Mesendoderm (in vitro differentiated cells): Measurements from ENCODE around the gene GATB.

Experiments
- DNase-seq: peaks from one replicate; pipeline ENCODE4 v3.0.0; 2013
- H2AK5ac ChIP-seq: 2 replicates; pipeline ENCODE4 v1.6.1; 2013; ENCODE audit warnings: low read length, inconsistent platforms
- H2BK120ac ChIP-seq: 2 replicates; pipeline ENCODE4 v1.6.1; 2013; ENCODE audit warnings: low read depth, mild to moderate bottlenecking, low read length, moderate library complexity, mixed read lengths
- H2BK15ac ChIP-seq: replicated peaks from 2 replicates; pipeline ENCODE4 v1.6.1; 2013; ENCODE audit warnings: low read depth, mild to moderate bottlenecking, moderate library complexity
- H2BK5ac ChIP-seq: 2 replicates; pipeline ENCODE4 v1.6.1; 2013; ENCODE audit warnings: low read length, inconsistent platforms
- H3K18ac ChIP-seq: 2 replicates; pipeline ENCODE4 v1.6.1; 2013; ENCODE audit warnings: mild to moderate bottlenecking, low read length, mixed read lengths
- H3K23ac ChIP-seq: one replicate; pipeline ENCODE4 v1.6.1; 2013; ENCODE audit warnings: low read length
- H3K27ac ChIP-seq: 2 replicates; pipeline ENCODE4 v1.5.1; 2013; ENCODE audit warnings: low read depth, mild to moderate bottlenecking, inconsistent platforms, low read length, moderate library complexity
- H3K27me3 ChIP-seq: 2 replicates; pipeline ENCODE4 v1.6.1; 2013; ENCODE audit warnings: low read length, control low read depth, mild to moderate bottlenecking, inconsistent platforms; ENCODE audit not compliant: insufficient read depth, poor library complexity
- H3K36me3 ChIP-seq: 2 replicates; pipeline ENCODE4 v1.6.1; 2013; ENCODE audit warnings: low read length, inconsistent platforms; ENCODE audit not compliant: control insufficient read depth, insufficient read depth
- H3K4ac ChIP-seq: one replicate; pipeline ENCODE4 v1.6.1; 2013; ENCODE audit warnings: low read depth, mild to moderate bottlenecking, low read length, moderate library complexity
- H3K4me1 ChIP-seq: 2 replicates; pipeline ENCODE4 v1.6.1; 2013; ENCODE audit warnings: low read depth, low read length, inconsistent platforms; ENCODE audit not compliant: control insufficient read depth
- H3K4me2 ChIP-seq: 2 replicates; pipeline ENCODE4 v1.6.1; 2013; ENCODE audit warnings: low read length
- H3K4me3 ChIP-seq: 2 replicates; pipeline ENCODE4 v1.5.1; 2013; ENCODE audit warnings: mild to moderate bottlenecking, low read length
- H3K56ac ChIP-seq: one replicate; pipeline ENCODE4 v1.6.1; 2013; ENCODE audit warnings: low read length
- H3K79me1 ChIP-seq: 2 replicates; pipeline ENCODE4 v1.6.1; 2013; ENCODE audit warnings: low read length, inconsistent platforms
- H3K79me2 ChIP-seq: 2 replicates; pipeline ENCODE4 v1.6.1; 2013; ENCODE audit warnings: mild to moderate bottlenecking, low read length; ENCODE audit not compliant: control insufficient read depth, insufficient read depth
- H3K9ac ChIP-seq: 2 replicates; pipeline ENCODE4 v1.6.1; 2013; ENCODE audit warnings: low read length, inconsistent platforms
- H4K5ac ChIP-seq: one replicate; pipeline ENCODE4 v1.6.1; 2013; ENCODE audit warnings: low read length
- H4K8ac ChIP-seq: one replicate; pipeline ENCODE4 v1.6.1; 2013; ENCODE audit warnings: low read depth, mild to moderate bottlenecking, control low read depth, low read length, moderate library complexity
- WGBS: extraction: QIAGEN DNeasy Blood & Tissue Kit; methylation state at CpG from one replicate; pipeline ENCODE4 v1.1.7; 2013; ENCODE audit warnings: low lambda C conversion rate, missing lambda C conversion rate; ENCODE audit not compliant: insufficient coverage; ENCODE audit errors: extremely low coverage; 5-methylcytosine and 5-hydroxymethylcytosine counted together

GATB gene

DNA sequence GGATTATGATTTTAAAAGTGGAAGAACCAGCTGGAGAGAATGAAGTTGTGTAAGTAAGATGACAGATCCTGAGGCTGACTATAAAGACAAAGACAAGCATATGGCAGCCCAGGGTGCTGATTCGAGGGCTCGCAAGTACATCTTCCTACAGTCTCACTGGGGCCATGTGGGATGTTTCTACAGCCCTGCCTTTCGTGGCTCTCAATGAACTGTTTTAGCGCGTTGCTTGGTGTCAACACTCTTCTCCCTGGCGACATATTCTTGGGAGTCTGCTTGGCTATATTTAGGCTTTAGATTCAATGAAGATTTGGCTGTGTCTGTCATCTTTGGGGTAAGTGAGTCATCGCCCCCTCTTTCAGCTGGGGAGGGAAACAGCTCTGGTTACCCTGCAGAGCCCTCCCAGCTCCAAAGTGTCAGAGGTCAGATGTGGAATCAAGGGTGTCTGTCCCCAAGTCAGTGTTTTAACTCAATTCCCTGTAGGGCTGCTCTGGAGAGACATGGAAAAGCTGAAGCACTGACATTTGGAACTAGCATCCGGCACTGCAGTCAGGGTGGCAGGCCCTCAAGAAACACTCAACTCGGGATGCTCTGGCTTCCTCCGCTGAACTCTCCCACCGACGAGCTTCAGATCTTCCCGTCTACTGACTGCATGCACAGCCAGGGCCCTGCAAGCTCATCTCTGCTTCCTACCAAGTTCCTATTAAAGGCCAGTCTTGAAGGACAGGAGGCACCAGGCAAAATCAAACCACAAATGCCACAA lies 65.7 kb downstream of the GATB start:
- H3K56ac ChIP-seq = no peak overlapping the region
- H3K18ac ChIP-seq = no peak overlapping the region
- no peak overlapping the region for H3K9ac ChIP-seq
- no peak overlapping the region for H4K5ac ChIP-seq
- no peak overlapping the region for H3K27ac ChIP-seq
- H4K8ac ChIP-seq = no peak overlapping the region
- no peaks in the 10 kb centered on the region for H3K36me3 ChIP-seq
- H3K79me1 ChIP-seq = no peaks in the 10 kb centered on the region
- no peak overlapping the region for H3K23ac ChIP-seq
- H2BK120ac ChIP-seq = no peak overlapping the region
- no peaks in the 10 kb centered on the region for H3K27me3 ChIP-seq
- no peaks in the 10 kb centered on the region for H3K79me2 ChIP-seq
- H2AK5ac ChIP-seq = no peak overlapping the region
- no CpG with 5 or more reads among the region's 13 CpGs for WGBS
- no peak overlapping the region for H3K4me2 ChIP-seq
- DNase-seq = no peak
- no peak overlapping the region for H2BK5ac ChIP-seq
- H2BK15ac ChIP-seq = no peak overlapping the region
- no peak overlapping the region for H3K4ac ChIP-seq
- no peaks in the 10 kb centered on the region for H3K4me1 ChIP-seq
- H3K4me3 ChIP-seq = no peak overlapping the region

DNA sequence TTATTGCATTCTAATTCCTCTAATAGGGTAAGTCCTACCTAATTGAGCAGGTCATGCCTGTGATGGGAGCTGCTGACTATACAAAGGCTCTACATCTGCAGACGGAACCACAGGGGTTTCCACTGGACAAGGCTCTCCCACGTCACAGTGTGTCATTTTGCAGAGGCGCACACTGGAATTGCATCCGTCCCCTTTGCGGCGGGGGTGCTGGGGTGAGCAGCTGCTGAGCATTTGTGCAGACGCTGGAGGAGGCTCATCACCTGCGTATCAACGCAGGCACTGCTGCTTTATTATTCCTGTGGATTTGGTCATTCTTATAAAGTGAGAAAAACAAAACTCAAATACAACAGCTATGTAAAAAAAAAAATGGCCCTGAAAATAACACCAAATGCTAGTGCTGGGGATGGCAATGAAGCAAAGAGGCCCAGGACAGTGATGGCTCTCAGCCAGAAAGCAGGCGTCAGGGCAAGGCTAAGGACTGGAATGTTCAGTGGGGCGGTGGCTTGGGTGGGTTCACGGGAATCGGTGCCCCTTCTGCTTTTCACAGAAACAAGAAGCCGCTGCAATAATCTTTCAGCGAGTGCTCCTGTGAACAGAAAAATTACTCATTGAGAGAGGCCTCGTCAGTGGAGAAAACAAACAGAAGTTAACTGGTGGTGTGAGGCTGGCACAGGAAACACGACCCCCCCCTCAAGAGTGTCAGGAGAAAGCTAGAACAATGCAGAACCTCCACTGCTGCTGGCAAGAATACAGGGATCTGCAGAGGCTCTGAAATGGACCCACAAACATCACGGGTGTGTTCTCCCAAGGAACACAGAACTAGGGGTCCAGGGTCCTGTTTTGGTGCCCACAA lies 67.8 kb downstream of the GATB start:
- no peak overlapping the region for H3K27ac ChIP-seq
- no peak overlapping the region for H2BK5ac ChIP-seq
- no peak overlapping the region for H3K9ac ChIP-seq
- no peak overlapping the region for H4K8ac ChIP-seq
- no peaks in the 10 kb centered on the region for H3K36me3 ChIP-seq
- no peaks in the 10 kb centered on the region for H3K79me2 ChIP-seq
- no peaks in the 10 kb centered on the region for H3K4me1 ChIP-seq
- no peak overlapping the region for H3K18ac ChIP-seq
- H3K79me1 ChIP-seq = no peaks in the 10 kb centered on the region
- H3K4ac ChIP-seq = no peak overlapping the region
- no peak overlapping the region for H3K4me2 ChIP-seq
- no peak overlapping the region for H2AK5ac ChIP-seq
- H2BK120ac ChIP-seq = no peak overlapping the region
- H4K5ac ChIP-seq = no peak overlapping the region
- whole genome bisulfite sequencing = no CpG with 5 or more reads among the region's 18 CpGs
- no peaks in the 10 kb centered on the region for H3K27me3 ChIP-seq
- no peak overlapping the region for H3K4me3 ChIP-seq
- H3K56ac ChIP-seq = no peak overlapping the region
- no peak for DNase-seq
- H2BK15ac ChIP-seq = no peak overlapping the region
- H3K23ac ChIP-seq = no peak overlapping the region

DNA sequence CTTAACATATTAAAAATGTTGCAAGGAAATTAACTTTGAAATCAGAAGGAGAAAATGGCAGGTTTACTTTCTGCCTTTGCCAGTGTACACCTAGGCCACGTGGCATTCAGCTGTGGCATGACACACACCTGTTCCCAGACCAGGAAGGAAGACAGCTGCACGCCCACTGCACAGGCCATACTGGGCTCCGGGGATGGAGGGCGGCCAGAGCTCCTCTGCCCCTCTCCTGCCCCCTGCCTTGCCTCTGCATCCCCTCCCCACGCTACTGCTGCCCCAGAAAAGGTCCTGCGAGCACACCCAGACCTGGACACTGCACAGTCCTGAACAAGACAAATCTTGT lies 68.4 kb downstream of the GATB start:
- H3K23ac ChIP-seq = no peak overlapping the region
- no peak overlapping the region for H3K9ac ChIP-seq
- H3K4ac ChIP-seq = no peak overlapping the region
- peaks cover 4% of the 10 kb centered on the region for H3K4me1 ChIP-seq
- no peak for DNase-seq
- no peak overlapping the region for H4K8ac ChIP-seq
- no peak overlapping the region for H3K27ac ChIP-seq
- no peak overlapping the region for H2BK5ac ChIP-seq
- H2BK120ac ChIP-seq = no peak overlapping the region
- H3K27me3 ChIP-seq = no peaks in the 10 kb centered on the region
- WGBS = no CpG with 5 or more reads among the region's 6 CpGs
- H3K4me3 ChIP-seq = no peak overlapping the region
- no peaks in the 10 kb centered on the region for H3K79me1 ChIP-seq
- H3K79me2 ChIP-seq = no peaks in the 10 kb centered on the region
- H2BK15ac ChIP-seq = no peak overlapping the region
- no peak overlapping the region for H3K56ac ChIP-seq
- no peak overlapping the region for H4K5ac ChIP-seq
- H3K36me3 ChIP-seq = no peaks in the 10 kb centered on the region
- no peak overlapping the region for H2AK5ac ChIP-seq
- H3K18ac ChIP-seq = no peak overlapping the region
- H3K4me2 ChIP-seq = no peak overlapping the region

DNA sequence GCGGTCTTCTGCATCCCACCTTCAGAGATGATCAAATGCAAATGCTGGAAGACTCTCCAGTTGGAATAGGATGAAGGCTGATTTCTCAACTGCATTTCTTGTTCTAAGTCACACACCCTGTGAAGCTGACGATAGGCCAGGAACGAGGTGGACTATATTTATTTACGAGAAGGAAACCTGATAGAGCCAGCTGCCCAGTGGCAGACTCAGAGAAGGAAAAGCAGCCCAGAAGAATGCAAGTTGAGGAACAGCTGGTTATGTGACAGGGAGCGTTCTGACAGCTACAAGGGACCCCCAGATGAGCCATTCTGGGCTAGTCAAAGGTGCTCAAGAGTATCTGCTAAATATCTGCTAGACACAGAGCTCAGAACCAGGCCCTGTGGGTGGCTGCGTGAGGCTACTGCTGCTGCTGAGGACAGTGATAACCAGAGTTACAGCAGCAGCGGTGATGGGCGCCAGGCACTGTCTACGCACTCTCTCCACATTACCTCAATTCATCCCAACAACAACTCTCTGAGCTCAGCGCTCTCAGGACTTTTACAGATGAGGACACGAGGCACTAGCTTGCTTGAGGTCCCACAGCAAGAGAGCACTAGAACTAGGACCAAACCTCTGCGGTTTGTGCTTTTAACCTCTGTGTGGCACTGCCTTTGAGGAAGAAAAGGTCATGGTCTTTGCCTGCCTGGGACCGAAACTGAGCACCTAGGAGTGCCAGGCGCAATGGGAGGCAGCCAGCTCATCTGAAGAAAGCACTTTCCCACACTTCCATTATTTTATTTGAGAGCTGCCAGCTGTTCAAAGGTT lies 69.0 kb downstream of the GATB start:
- H3K79me1 ChIP-seq = no peaks in the 10 kb centered on the region
- DNase-seq = no peak

DNA sequence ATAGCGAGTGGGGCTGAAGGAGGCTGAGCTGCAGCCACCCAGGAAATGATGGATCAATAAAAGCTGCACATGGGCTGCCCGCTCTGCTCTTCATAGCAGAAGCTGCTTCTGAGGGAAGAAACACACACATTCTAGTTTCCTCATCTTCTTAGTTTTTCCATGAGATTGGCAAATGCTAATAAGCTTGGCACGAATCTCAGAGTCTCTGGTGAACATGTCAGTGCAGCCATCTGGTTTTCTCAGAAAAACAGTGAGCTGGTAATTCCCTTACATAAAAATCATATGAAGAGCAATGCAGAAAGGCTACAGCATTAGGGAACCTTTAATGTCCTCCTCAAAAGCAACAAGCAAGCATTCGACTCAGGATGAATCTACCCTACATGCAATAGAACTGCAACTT lies 69.9 kb downstream of the GATB start:
- H3K36me3 ChIP-seq = no peaks in the 10 kb centered on the region

More for the DNA sequence above, 69.0 kb downstream of the GATB start:
- no peaks in the 10 kb centered on the region for H3K79me2 ChIP-seq
- H2BK15ac ChIP-seq = no peak overlapping the region
- no peak overlapping the region for H4K5ac ChIP-seq
- no peak overlapping the region for H3K27ac ChIP-seq
- no peak overlapping the region for H3K4ac ChIP-seq
- H3K18ac ChIP-seq = no peak overlapping the region
- H3K4me3 ChIP-seq = no peak overlapping the region
- no peaks in the 10 kb centered on the region for H3K27me3 ChIP-seq
- no peak overlapping the region for H2BK120ac ChIP-seq
- no CpG with 5 or more reads among the region's 14 CpGs for WGBS
- no peak overlapping the region for H2AK5ac ChIP-seq
- no peak overlapping the region for H2BK5ac ChIP-seq
- H3K4me2 ChIP-seq = no peak overlapping the region
- H3K36me3 ChIP-seq = no peaks in the 10 kb centered on the region
- H3K56ac ChIP-seq = no peak overlapping the region
- H3K23ac ChIP-seq = no peak overlapping the region
- H3K9ac ChIP-seq = no peak overlapping the region
- peaks cover 9% of the 10 kb centered on the region for H3K4me1 ChIP-seq
- no peak overlapping the region for H4K8ac ChIP-seq

More for the DNA sequence above, 69.9 kb downstream of the GATB start:
- H3K9ac ChIP-seq = no peak overlapping the region
- no peak overlapping the region for H3K4ac ChIP-seq
- no peaks in the 10 kb centered on the region for H3K27me3 ChIP-seq
- H3K27ac ChIP-seq = no peak overlapping the region
- H3K4me3 ChIP-seq = no peak overlapping the region
- WGBS = no CpG with 5 or more reads among the region's 4 CpGs
- H2BK5ac ChIP-seq = no peak overlapping the region
- DNase-seq = no peak
- no peaks in the 10 kb centered on the region for H3K79me1 ChIP-seq
- H3K18ac ChIP-seq = no peak overlapping the region
- H3K56ac ChIP-seq = no peak overlapping the region
- H4K5ac ChIP-seq = no peak overlapping the region
- no peak overlapping the region for H2BK15ac ChIP-seq
- H3K23ac ChIP-seq = no peak overlapping the region
- no peak overlapping the region for H3K4me2 ChIP-seq
- peaks cover 12% of the 10 kb centered on the region for H3K4me1 ChIP-seq
- H2AK5ac ChIP-seq = no peak overlapping the region
- H3K79me2 ChIP-seq = no peaks in the 10 kb centered on the region
- H4K8ac ChIP-seq = no peak overlapping the region
- H2BK120ac ChIP-seq = no peak overlapping the region
